ENCODE measurements around the gene ARID1A. TPM values are rescaled to one million over a fixed set of nuclear protein-coding genes. Genes with fewer than 3 reads are reported as not detected.

Gene ARID1A
- total RNA-seq, 1 experiment from 2014 or later, result 120 TPM

DNA sequence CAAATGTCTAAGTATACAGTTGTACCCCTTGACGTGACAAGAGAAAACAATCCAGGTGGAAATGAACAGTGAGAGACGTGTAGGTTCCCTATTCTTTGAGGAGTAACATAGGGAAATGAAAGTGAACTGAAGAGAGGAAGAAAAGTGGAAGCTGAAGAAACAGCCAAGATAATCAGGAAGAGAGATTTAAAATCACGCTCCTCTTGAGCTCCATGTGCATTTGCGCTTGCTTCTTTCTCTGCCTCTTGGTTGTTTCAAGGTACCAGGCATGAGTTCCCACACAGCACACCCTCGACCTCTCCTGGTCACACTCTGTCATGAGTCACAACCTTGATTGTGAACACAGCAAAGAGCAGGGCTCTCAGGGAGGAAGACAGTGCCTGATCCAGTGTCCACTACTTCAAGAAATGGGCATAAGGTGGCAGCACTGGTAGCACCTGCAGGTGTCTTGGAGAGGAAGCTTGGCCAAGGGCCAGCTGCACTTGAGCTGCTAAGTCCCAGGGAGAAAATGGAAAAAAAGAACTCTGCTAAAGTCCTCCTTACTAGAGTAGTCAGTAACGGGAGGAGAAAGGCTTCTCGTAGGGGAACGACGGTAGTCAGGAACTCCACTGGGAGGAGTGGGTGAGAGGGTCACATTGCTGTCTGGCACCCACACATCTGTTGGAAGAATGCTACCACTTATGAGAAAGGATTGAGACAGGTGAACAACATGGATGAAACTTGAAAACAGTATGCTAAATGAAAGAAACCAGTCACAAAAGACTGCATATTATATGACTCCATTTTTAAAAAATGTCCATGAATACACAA, 18.3 kb upstream of the ARID1A start:
- ChIA-PET POLR2A (ENCODE audit: low non-redundant PET) (no interaction called here), CTCF (interaction anchor here (0.5 to 1.3 kb wide), 4 partner anchors 14 to 216 kb away, joined by 3 to 4 read pairs (median 4); no protein-coding TSS in a partner anchor)
- Histone ChIP-seq H3K36me3 (ENCODE audit: insufficient read depth, low read length, poor library complexity, severe bottlenecking) (no peaks in the 10 kb centered on the region), H3K27ac (ENCODE audit: low read depth, low read length, poor library complexity, severe bottlenecking) (no peak overlapping the region), H3K9me3 (ENCODE audit: low read depth, low read length, poor library complexity, severe bottlenecking) (no peaks in the 10 kb centered on the region), H3K4me1 (ENCODE audit: insufficient read depth, low read length, poor library complexity, severe bottlenecking) (peaks cover 4% of the 10 kb centered on the region), H3K27me3 (replicated peaks; ENCODE audit: insufficient read depth, low read depth, low read length, poor library complexity) (no peaks in the 10 kb centered on the region), H3K4me3 (ENCODE audit: low read depth, low read length, poor library complexity, severe bottlenecking) (peak overlapping the region; percentile 12)
- DNase-seq (ENCODE audit: low spot score), result peak; percentile 70
- no TSS peak for BruUV-seq (replicated peaks)
- intact Hi-C loops (cut with micrococcal nuclease; ENCODE audit: unreplicated experiment), result no loop called here
- TF ChIP-seq EZH2 (IDR thresholded peaks at IDR 0.05; ENCODE audit: borderline replicate concordance, low read depth, low read length, poor library complexity, severe bottlenecking), result no peak
- TF ChIP-seq, protein P1, sequence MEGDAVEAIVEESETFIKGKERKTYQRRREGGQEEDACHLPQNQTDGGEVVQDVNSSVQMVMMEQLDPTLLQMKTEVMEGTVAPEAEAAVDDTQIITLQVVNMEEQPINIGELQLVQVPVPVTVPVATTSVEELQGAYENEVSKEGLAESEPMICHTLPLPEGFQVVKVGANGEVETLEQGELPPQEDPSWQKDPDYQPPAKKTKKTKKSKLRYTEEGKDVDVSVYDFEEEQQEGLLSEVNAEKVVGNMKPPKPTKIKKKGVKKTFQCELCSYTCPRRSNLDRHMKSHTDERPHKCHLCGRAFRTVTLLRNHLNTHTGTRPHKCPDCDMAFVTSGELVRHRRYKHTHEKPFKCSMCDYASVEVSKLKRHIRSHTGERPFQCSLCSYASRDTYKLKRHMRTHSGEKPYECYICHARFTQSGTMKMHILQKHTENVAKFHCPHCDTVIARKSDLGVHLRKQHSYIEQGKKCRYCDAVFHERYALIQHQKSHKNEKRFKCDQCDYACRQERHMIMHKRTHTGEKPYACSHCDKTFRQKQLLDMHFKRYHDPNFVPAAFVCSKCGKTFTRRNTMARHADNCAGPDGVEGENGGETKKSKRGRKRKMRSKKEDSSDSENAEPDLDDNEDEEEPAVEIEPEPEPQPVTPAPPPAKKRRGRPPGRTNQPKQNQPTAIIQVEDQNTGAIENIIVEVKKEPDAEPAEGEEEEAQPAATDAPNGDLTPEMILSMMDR (conservative IDR thresholded peaks at IDR 0.05; ENCODE audit: low read depth, low read length), result peak; percentile 64

DNA sequence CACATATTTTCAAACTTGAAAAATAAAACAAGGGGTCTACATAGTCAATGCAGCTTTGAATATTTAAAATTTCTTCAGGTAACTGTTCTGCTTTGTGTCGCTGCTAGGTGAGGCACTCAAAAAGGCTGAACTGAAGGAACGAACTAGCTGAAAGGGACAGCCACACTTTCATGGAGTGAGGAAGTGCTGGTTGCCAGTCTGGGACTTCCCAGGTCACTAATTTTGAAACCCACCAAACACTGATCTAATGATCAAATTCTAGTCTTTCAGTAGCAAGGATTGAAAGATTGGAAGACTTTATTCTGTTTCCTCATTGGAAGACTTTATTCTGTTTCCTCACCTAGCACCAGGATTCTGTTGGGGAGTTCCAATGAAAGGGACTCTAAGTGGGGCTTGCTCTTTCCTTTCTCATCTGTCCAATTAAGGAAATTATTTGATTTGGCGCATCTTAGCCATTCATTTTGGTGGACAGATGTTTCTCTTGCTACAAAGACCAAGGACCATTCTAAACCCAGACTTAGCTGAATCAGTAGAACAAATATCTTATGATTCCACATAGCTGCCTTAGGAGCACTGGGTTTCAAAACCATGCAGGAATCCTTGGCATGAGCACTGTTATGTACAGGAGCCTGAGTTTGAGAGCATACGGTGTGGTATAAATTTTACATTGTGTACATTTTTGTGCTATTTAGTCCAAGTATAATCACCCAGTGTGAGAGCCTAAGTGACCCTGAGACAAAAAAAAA, 10.9 kb upstream of the ARID1A start:
- Histone ChIP-seq H3K4me1 (ENCODE audit: insufficient read depth, low read length, poor library complexity, severe bottlenecking) (no peaks in the 10 kb centered on the region), H3K27me3 (replicated peaks; ENCODE audit: insufficient read depth, low read depth, low read length, poor library complexity) (no peaks in the 10 kb centered on the region), H3K36me3 (ENCODE audit: insufficient read depth, low read length, poor library complexity, severe bottlenecking) (no peaks in the 10 kb centered on the region), H3K27ac (ENCODE audit: low read depth, low read length, poor library complexity, severe bottlenecking) (no peak overlapping the region), H3K9me3 (ENCODE audit: low read depth, low read length, poor library complexity, severe bottlenecking) (no peaks in the 10 kb centered on the region), H3K4me3 (ENCODE audit: low read depth, low read length, poor library complexity, severe bottlenecking) (no peak overlapping the region)
- POLR2A ChIA-PET (ENCODE audit: low non-redundant PET), result no interaction called here
- intact Hi-C loops (cut with micrococcal nuclease; ENCODE audit: unreplicated experiment), result no loop called here
- CTCF ChIA-PET, result no interaction called here
- no peak for DNase-seq (ENCODE audit: low spot score)
- TF ChIP-seq, protein P1 (conservative IDR thresholded peaks at IDR 0.05; ENCODE audit: low read depth, low read length), result no peak
- no peak for TF ChIP-seq EZH2 (IDR thresholded peaks at IDR 0.05; ENCODE audit: borderline replicate concordance, low read depth, low read length, poor library complexity, severe bottlenecking)
- no TSS peak for BruUV-seq (replicated peaks)

DNA sequence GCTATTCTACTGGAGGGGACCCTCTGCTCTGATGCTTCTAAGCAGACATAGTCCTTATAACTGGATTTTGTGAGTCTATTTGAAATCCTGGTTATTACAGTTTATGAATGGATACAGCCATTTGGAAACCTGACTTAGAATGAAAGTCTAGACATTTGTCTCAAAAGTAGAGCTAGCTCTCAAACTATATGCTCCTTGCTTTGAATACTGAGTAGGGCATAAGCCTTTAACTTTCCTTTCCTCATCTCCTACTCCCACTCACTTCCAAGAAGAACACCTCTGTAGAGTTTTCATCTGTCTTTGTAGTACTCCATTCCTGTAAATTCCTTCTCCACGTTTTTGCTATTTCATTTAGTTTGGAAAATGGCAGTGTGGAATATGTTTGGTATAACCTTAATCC, 9.0 kb upstream of the ARID1A start:
- no peaks in the 10 kb centered on the region for H3K27me3 ChIP-seq (replicated peaks; ENCODE audit: insufficient read depth, low read depth, low read length, poor library complexity)
- H3K9me3 ChIP-seq (ENCODE audit: low read depth, low read length, poor library complexity, severe bottlenecking), result no peaks in the 10 kb centered on the region
- ChIA-PET CTCF (no interaction called here), POLR2A (ENCODE audit: low non-redundant PET) (no interaction called here)
- H3K36me3 ChIP-seq (ENCODE audit: insufficient read depth, low read length, poor library complexity, severe bottlenecking), result no peaks in the 10 kb centered on the region
- peak; percentile 46 for DNase-seq (ENCODE audit: low spot score)
- H3K4me1 ChIP-seq (ENCODE audit: insufficient read depth, low read length, poor library complexity, severe bottlenecking), result peaks cover 13% of the 10 kb centered on the region
- TF ChIP-seq EZH2 (IDR thresholded peaks at IDR 0.05; ENCODE audit: borderline replicate concordance, low read depth, low read length, poor library complexity, severe bottlenecking), result no peak
- intact Hi-C loops (cut with micrococcal nuclease; ENCODE audit: unreplicated experiment), result no loop called here
- H3K27ac ChIP-seq (ENCODE audit: low read depth, low read length, poor library complexity, severe bottlenecking), result no peak overlapping the region
- no TSS peak for BruUV-seq (replicated peaks)
- no peak overlapping the region for H3K4me3 ChIP-seq (ENCODE audit: low read depth, low read length, poor library complexity, severe bottlenecking)

Measured in A673 (cell line).